Measurements from ENCODE around the gene HTR1D.

HTR1D gene

GRCh38 chr1:23149114-23149513, 68.2 kb downstream of the HTR1D start:
- no peak for DNase-seq

GRCh38 chr1:23148084-23148483, 69.2 kb downstream of the HTR1D start:
- DNase-seq: no peak
